ENCODE measurements around the gene CASP6.

CASP6 gene

DNA sequence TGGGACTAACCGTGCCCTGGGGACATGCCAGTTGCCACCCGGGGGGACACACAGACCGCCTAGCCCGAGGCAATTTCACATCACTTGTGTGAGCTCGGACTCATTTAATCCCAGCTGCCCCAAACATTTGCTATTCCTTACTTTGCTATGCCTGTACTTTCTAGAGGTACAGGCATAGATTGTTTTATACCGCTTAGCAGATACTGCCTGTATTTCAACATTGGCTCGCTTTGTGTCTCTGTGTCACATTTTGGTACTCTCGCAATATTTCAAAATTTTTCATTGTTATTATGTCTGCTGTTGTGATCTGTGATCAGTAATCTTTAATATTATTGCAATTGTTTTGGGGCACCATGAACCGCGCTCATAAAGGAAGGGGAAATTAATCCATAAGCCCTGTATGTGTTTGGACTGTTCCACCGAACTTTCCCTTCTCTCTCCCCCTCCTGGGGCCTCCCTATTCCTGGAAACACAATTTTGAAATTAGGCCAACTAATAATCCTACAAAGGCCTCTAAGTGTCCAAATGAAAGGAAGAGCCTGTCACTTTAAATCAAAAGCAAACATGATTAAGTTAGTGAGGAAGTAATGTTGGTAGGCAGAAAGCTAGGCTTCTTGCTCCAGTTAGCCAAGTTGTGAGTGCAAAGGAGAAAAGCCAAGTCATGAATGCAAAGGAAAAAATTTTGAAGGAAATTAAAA is 568 bp upstream of the CASP6 start:
- TF ChIP-seq, protein P1, sequence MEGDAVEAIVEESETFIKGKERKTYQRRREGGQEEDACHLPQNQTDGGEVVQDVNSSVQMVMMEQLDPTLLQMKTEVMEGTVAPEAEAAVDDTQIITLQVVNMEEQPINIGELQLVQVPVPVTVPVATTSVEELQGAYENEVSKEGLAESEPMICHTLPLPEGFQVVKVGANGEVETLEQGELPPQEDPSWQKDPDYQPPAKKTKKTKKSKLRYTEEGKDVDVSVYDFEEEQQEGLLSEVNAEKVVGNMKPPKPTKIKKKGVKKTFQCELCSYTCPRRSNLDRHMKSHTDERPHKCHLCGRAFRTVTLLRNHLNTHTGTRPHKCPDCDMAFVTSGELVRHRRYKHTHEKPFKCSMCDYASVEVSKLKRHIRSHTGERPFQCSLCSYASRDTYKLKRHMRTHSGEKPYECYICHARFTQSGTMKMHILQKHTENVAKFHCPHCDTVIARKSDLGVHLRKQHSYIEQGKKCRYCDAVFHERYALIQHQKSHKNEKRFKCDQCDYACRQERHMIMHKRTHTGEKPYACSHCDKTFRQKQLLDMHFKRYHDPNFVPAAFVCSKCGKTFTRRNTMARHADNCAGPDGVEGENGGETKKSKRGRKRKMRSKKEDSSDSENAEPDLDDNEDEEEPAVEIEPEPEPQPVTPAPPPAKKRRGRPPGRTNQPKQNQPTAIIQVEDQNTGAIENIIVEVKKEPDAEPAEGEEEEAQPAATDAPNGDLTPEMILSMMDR (IDR thresholded peaks at IDR 0.05; ENCODE audit: borderline replicate concordance, control extremely low read depth, extremely low read depth, insufficient read depth, missing control alignments), result no peak
- no peak for DNase-seq (ENCODE audit: low spot score)
- in situ Hi-C loops (cut with MboI; ENCODE audit: low sequenced_read_pairs, unreplicated experiment), result no loop called here

DNA sequence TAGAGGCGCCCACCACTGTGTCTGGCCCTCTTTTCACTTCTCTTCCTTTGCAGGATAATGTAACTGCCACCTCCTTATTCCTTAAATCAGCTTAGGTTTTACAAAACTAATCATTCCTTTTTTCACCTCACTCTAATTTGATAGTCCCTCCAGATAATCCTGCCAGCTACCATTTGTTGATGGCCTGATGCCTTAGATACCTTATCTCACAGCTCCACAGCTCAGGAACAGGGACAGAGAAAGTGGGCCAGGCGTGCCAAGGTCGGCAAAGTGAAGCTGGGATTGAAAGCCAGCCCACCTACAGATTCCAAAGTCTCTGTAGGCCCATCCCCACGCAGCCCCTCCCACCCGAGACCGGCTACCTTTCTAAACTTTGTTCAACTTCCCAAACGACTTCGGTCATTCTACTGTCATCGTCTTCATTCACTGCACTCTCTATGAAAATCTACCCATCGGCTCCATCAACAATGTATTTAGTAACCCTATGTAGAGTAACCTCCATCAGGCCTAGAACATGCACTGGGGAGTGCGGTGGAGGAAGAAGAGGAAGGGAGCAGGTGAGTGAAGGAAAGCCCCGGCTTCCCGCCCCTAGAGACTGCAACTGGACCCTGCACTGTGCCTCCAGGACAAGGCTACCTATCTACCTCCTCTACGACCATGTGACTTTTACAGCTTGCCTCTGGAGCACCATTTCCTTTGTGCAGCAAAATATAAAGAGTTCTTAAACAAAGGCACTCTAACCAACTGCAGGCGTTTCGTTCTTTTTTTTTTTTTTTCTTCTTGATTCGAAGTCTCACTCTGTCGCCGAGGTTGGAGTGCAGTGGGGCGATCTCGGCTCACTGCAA is 1.5 kb downstream of the CASP6 start:
- in situ Hi-C loops (cut with MboI; ENCODE audit: low sequenced_read_pairs, unreplicated experiment), result no loop called here
- peak; percentile 30 for DNase-seq (ENCODE audit: low spot score)

DNA sequence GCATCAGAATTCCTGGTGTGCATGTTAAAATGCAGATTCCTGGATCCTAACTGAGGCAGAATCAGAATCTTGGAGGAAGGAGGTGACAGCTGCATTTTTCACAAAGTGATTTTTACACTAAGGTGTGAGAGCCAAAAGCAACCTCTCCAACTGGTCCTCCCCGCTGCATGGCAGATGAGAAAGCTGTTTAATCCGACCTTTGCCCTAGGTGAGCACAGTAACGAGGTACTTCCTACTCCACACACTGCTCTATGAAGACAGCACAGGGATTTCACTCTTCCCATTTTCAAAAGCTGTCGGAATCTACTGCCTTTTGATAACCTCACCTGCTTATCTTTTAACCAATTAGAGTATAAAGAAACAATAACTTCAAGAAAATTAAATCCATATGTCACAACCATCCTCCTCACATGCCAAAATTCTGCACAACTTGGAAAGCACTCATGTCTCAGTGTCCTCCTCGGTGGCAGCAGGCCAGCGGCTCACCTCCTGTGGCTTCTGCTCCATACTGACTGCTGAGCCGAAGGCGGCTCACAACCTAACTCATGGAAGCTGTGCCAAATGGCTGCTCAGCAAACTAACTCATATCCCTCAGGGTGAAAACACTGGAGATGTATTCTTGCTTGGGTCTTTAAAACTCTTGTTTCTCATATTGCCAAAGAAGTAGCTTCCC is 3.6 kb downstream of the CASP6 start:
- TF ChIP-seq, protein P1 (IDR thresholded peaks at IDR 0.05; ENCODE audit: borderline replicate concordance, control extremely low read depth, extremely low read depth, insufficient read depth, missing control alignments), result no peak
- no peak for DNase-seq (ENCODE audit: low spot score)
- in situ Hi-C loops (cut with MboI; ENCODE audit: low sequenced_read_pairs, unreplicated experiment), result no loop called here

More for the DNA sequence above, 1.5 kb downstream of the CASP6 start:
- TF ChIP-seq, protein P1 (IDR thresholded peaks at IDR 0.05; ENCODE audit: borderline replicate concordance, control extremely low read depth, extremely low read depth, insufficient read depth, missing control alignments), result no peak

DNA sequence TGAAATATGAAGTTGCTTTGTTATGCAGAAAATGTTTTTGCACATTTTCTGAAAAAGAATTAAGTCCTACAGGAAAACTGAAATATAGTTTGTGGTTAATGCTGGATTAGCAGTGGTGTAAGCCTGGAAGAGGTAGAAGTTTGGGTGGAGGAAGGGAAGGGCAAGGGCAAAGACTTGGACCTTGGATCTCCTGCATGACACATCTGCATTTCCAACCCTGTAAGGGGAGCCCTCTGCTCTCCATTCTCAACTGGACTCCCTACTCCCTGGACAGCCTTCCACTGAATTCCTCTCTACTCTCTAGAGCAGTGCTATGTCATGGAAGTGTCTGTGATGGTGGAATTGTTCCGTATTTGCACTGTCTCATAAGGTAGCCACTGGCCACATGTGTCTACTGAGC is 4.6 kb downstream of the CASP6 start:
- no peak for DNase-seq (ENCODE audit: low spot score)
- TF ChIP-seq, protein P1 (IDR thresholded peaks at IDR 0.05; ENCODE audit: borderline replicate concordance, control extremely low read depth, extremely low read depth, insufficient read depth, missing control alignments), result no peak
- in situ Hi-C loops (cut with MboI; ENCODE audit: low sequenced_read_pairs, unreplicated experiment), result no loop called here

DNA sequence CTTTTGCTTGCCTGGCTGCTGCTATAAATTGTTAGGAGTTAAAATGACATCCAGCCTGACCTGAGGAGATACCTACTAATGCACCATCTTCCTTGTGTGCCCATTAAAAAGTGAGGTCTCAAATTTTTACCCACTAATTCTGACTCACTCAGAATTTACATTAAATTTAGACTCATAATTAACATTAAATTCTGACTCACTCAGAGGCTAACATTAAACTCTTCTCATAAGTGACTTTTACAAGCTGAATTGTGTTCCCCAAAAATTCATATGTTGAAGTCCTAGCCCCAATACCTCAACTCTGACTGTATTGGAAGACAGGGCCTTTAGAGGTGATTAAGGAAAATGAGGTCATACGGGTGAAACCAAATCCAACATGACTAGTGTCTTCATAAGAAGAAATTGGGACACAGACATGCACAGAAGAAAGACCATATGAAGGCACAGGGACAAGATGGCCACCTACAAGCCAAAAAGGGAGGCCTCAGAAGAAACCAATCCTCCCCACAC is 11.8 kb downstream of the CASP6 start:
- TF ChIP-seq, protein P1 (IDR thresholded peaks at IDR 0.05; ENCODE audit: borderline replicate concordance, control extremely low read depth, extremely low read depth, insufficient read depth, missing control alignments), result no peak
- in situ Hi-C loops (cut with MboI; ENCODE audit: low sequenced_read_pairs, unreplicated experiment), result no loop called here
- no peak for DNase-seq (ENCODE audit: low spot score)

DNA sequence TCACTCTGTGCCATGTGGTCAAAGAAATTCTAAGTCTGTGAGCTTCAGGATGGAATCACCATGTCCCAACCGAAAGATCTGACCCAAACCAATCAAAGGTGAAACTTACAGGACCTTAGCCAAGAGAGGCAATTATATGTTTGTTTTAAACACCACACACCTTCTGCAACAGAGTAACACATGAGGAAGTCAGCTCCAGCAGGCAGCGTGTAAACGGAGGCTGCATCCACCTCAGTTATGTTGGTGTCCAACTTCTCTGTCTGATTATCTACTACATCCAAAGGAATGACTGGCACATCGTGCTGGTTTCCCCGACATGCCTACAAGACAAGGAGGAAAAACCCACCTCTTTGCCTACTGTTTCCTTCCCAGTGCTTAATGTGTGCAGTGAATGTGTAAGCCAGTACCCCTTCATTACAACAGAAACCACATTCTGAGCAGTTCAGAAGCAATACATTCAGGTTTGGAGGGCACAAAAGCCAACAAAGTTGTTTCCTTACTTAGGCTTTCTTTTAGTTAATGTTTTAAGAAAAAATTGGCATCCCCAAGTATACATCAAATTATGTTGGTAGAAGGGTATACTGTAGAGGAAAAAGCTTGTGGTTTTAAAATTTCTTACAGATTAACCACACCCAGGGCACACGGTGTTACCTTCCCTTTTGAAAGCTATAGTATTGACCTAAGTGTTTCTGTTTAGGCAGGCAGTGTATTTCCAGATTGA is 12.4 kb downstream of the CASP6 start:
- no peak for DNase-seq (ENCODE audit: low spot score)
- in situ Hi-C loops (cut with MboI; ENCODE audit: low sequenced_read_pairs, unreplicated experiment), result no loop called here
- TF ChIP-seq, protein P1 (IDR thresholded peaks at IDR 0.05; ENCODE audit: borderline replicate concordance, control extremely low read depth, extremely low read depth, insufficient read depth, missing control alignments), result no peak

All from GM13976 (cell line).